Activated CD4-positive, alpha-beta T cell treated with anti-CD3 and anti-CD28 coated beads, Interleukin-2, amount 10 ng/mL, durations not matched to agents 7 days and 5 days (primary cell): ENCODE results near the gene WNT6. TPM values are rescaled to one million over a fixed set of nuclear protein-coding genes. Genes with fewer than 3 reads are reported as not detected.

ENCODE experiments used
- CTCF ChIA-PET: fragments of 350-600 bp; sonication (Branson Sonifier 250); formaldehyde crosslinking; loops from one replicate; lab custom pipeline; 2021; ENCODE audit warnings: antibody characterized with exemption; lab: Charles Lee
- POLR2A ChIA-PET: fragments of 350-600 bp; sonication (Branson Sonifier 250); formaldehyde crosslinking; loops from one replicate; lab custom pipeline; 2021; ENCODE audit warnings: antibody characterized with exemption; lab: Charles Lee
- DNase-seq: peaks from one replicate; pipeline ENCODE4 v3.0.0-alpha.2; 2020
- H3K27ac Mint-ChIP-seq: one replicate; pipeline ENCODE4 v1.8.0; 2021; ENCODE audit warnings: mild to moderate bottlenecking, moderate library complexity, mixed read lengths
- H3K27me3 Mint-ChIP-seq: one replicate; pipeline ENCODE4 v1.8.0; 2021; ENCODE audit warnings: mixed read lengths
- H3K36me3 Mint-ChIP-seq: one replicate; pipeline ENCODE4 v1.8.0; 2021; ENCODE audit warnings: low read depth, mixed read lengths
- H3K4me1 Mint-ChIP-seq: one replicate; pipeline ENCODE4 v1.8.0; 2021; ENCODE audit warnings: mixed read lengths
- H3K4me3 Mint-ChIP-seq: one replicate; pipeline ENCODE4 v1.8.0; 2021; ENCODE audit warnings: mild to moderate bottlenecking, moderate library complexity, mixed read lengths
- H3K9me3 Mint-ChIP-seq: one replicate; pipeline ENCODE4 v1.8.0; 2021; ENCODE audit warnings: mixed read lengths
- total RNA-seq, 2 experiments: library from RNA; stranded (reverse); gene quantifications; one replicate each; pipeline ENCODE4 v1.2.3, GENCODE V29; 2021

The WNT6 gene
- total RNA-seq, 2 experiments from 2014 or later: not detected

GRCh38 chr2:218853766-218854165 is 5.8 kb upstream of the WNT6 start:
- Mint-ChIP-seq H3K4me1 (no peaks in the 10 kb centered on the region), H3K27me3 (peaks cover 67% of the 10 kb centered on the region), H3K9me3 (no peaks in the 10 kb centered on the region), H3K27ac (no peak overlapping the region), H3K4me3 (no peak overlapping the region), H3K36me3 (peaks cover 3% of the 10 kb centered on the region)
- CTCF ChIA-PET: interaction anchor here (0.8 to 2.0 kb wide), 4 partner anchors 10 to 44 kb away, joined by 3 to 7 read pairs (median 4); no protein-coding TSS in a partner anchor
- DNase-seq: no peak
- POLR2A ChIA-PET: no interaction called here

DNA sequence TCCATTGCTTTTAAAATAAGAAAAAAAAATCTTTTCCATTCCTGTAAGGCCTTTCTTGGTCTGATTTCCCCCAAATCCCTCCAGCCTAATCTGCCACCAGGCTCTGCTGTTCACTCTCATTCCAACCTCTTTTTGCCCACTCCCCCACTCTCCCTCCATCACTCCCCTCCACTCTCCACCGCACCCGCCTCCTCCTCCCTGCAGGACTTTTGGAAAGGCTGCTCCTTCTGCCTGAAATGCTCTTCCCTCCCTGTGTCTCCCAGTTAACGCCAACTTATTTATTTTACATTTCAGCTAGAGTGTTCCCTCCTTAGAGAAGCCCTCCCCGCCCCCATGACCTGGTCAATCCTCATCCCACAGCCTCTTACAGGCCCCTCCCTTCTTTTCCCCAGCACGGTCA is 4.7 kb upstream of the WNT6 start:
- POLR2A ChIA-PET: no interaction called here
- Mint-ChIP-seq H3K27ac (no peak overlapping the region), H3K36me3 (peaks cover 3% of the 10 kb centered on the region), H3K4me1 (peaks cover 5% of the 10 kb centered on the region), H3K9me3 (no peaks in the 10 kb centered on the region), H3K4me3 (no peak overlapping the region), H3K27me3 (peaks cover 73% of the 10 kb centered on the region)
- CTCF ChIA-PET: interaction anchor here (0.7 to 2.0 kb wide), 2 partner anchors 43 to 194 kb away, joined by 4 to 7 read pairs; no protein-coding TSS in a partner anchor
- no peak for DNase-seq

GRCh38 chr2:218855305-218856166 is 4.1 kb upstream of the WNT6 start:
- no peak for DNase-seq
- Mint-ChIP-seq H3K36me3 (peaks cover 3% of the 10 kb centered on the region), H3K4me1 (peaks cover 7% of the 10 kb centered on the region), H3K9me3 (no peaks in the 10 kb centered on the region), H3K27me3 (peaks cover 79% of the 10 kb centered on the region), H3K27ac (no peak overlapping the region), H3K4me3 (no peak overlapping the region)
- ChIA-PET CTCF (interaction anchor here (1.0 to 2.0 kb wide), 2 partner anchors 42 kb away, joined by 3 to 7 read pairs; no protein-coding TSS in a partner anchor), POLR2A (no interaction called here)

GRCh38 chr2:218856167-218856895 is 3.3 kb upstream of the WNT6 start:
- ChIA-PET CTCF (interaction anchor here (1.0 kb wide), 1 partner anchor 42 kb away, joined by 3 read pairs; no protein-coding TSS in a partner anchor), POLR2A (no interaction called here)
- Mint-ChIP-seq H3K27ac (no peak overlapping the region), H3K9me3 (no peaks in the 10 kb centered on the region), H3K36me3 (peaks cover 3% of the 10 kb centered on the region), H3K4me1 (peaks cover 12% of the 10 kb centered on the region), H3K27me3 (peaks cover 79% of the 10 kb centered on the region), H3K4me3 (no peak overlapping the region)
- DNase-seq: no peak

- no peak for DNase-seq
- no peak overlapping the region for H3K27ac Mint-ChIP-seq
- ChIA-PET POLR2A (no interaction called here), CTCF (no interaction called here)
- no peaks in the 10 kb centered on the region for H3K9me3 Mint-ChIP-seq
- H3K4me1 Mint-ChIP-seq: peaks cover 12% of the 10 kb centered on the region
- peaks cover 83% of the 10 kb centered on the region for H3K27me3 Mint-ChIP-seq
- H3K36me3 Mint-ChIP-seq: peaks cover 3% of the 10 kb centered on the region
- H3K4me3 Mint-ChIP-seq: no peak overlapping the region
Measured at GRCh38 chr2:218856896-218857243, 2.7 kb upstream of the WNT6 start.

DNA sequence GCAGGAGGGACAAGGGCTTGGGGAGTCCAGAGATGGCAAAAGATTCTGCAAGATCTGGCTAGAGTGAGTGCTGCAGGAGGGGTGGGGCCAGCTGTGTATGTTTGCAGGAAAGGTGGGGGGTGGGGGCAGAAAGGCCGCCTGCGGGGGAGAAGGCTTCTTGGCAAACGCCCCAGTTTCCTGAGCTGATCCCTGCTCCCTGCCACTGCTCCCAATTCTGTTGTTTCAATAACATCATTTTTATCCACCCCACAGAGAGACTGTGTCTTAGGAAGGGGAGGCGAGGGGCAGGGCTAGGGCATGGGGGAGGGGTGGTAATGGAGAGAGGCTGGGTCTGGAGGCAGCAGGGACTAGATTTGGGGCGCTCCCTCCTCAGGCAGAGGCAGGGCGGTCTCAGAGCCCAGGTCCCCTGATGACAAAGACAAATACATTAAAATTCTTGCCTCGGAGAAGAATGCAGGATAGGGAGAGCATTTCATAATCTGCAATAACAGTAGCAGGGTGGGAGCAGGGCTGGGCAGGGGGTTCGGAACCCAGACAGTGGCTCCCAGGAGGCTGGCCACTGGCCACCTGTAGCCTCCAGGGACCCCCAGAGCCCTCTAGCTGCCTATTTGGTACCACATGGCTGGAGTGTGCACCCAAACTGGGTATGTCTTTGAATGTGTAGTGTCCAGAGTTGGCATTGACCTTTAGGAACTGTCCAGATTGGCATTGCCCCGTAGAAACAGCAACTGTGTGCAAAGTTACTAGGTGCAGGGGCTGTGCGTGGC is 2.1 kb upstream of the WNT6 start:
- Mint-ChIP-seq H3K27ac (no peak overlapping the region), H3K4me1 (peaks cover 12% of the 10 kb centered on the region), H3K4me3 (no peak overlapping the region), H3K36me3 (peaks cover 3% of the 10 kb centered on the region), H3K9me3 (no peaks in the 10 kb centered on the region), H3K27me3 (peaks cover 88% of the 10 kb centered on the region)
- ChIA-PET CTCF (interaction anchor here (1.0 to 3.1 kb wide), 4 partner anchors 9 to 40 kb away, joined by 3 to 21 read pairs (median 8); no protein-coding TSS in a partner anchor), POLR2A (no interaction called here)
- no peak for DNase-seq

DNA sequence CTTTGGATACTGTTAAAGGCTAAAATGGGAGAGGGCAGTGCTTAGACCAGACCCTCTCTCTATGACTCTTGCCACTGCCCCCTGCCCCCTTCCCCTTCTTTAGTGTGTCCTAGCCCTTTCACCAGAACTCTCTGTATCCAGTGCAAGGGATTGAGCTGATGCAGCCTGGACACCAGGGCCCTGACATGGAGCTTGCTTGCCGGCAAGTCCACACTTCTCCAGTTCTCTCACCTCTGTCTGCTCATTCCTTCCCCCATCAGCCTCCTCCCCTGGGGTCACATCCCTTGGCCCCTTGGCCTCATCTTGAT is 1.5 kb upstream of the WNT6 start:
- ChIA-PET CTCF (interaction anchor here (1.0 to 3.1 kb wide), 4 partner anchors 10 to 39 kb away, joined by 3 to 21 read pairs (median 8); no protein-coding TSS in a partner anchor), POLR2A (no interaction called here)
- H3K4me1 Mint-ChIP-seq: peaks cover 12% of the 10 kb centered on the region
- H3K27ac Mint-ChIP-seq: no peak overlapping the region
- no peak overlapping the region for H3K4me3 Mint-ChIP-seq
- DNase-seq: no peak
- H3K9me3 Mint-ChIP-seq: no peaks in the 10 kb centered on the region
- H3K27me3 Mint-ChIP-seq: peaks cover 88% of the 10 kb centered on the region
- peaks cover 3% of the 10 kb centered on the region for H3K36me3 Mint-ChIP-seq

- H3K27ac Mint-ChIP-seq: no peak overlapping the region
- no peak overlapping the region for H3K4me3 Mint-ChIP-seq
- H3K36me3 Mint-ChIP-seq: peaks cover 3% of the 10 kb centered on the region
- peaks cover 87% of the 10 kb centered on the region for H3K27me3 Mint-ChIP-seq
- ChIA-PET CTCF (interaction anchor here (1.0 to 3.1 kb wide), 3 partner anchors 11 to 38 kb away, joined by 3 to 21 read pairs (median 12); no protein-coding TSS in a partner anchor), POLR2A (no interaction called here)
- peaks cover 12% of the 10 kb centered on the region for H3K4me1 Mint-ChIP-seq
- no peaks in the 10 kb centered on the region for H3K9me3 Mint-ChIP-seq
- DNase-seq: no peak
Measured at GRCh38 chr2:218858671-218859555, 692 bp upstream of the WNT6 start.

- peaks cover 79% of the 10 kb centered on the region for H3K27me3 Mint-ChIP-seq
- H3K9me3 Mint-ChIP-seq: no peaks in the 10 kb centered on the region
- peak overlapping the region; percentile 32 for H3K4me3 Mint-ChIP-seq
- ChIA-PET POLR2A (no interaction called here), CTCF (interaction anchor here (1.0 to 3.1 kb wide), 5 partner anchors 12 to 120 kb away, joined by 3 to 21 read pairs (median 3); no protein-coding TSS in a partner anchor)
- no peak overlapping the region for H3K27ac Mint-ChIP-seq
- H3K4me1 Mint-ChIP-seq: peaks cover 12% of the 10 kb centered on the region
- no peak for DNase-seq
- H3K36me3 Mint-ChIP-seq: peaks cover 3% of the 10 kb centered on the region
Measured at GRCh38 chr2:218859988-218860831, 605 bp downstream of the WNT6 start.

DNA sequence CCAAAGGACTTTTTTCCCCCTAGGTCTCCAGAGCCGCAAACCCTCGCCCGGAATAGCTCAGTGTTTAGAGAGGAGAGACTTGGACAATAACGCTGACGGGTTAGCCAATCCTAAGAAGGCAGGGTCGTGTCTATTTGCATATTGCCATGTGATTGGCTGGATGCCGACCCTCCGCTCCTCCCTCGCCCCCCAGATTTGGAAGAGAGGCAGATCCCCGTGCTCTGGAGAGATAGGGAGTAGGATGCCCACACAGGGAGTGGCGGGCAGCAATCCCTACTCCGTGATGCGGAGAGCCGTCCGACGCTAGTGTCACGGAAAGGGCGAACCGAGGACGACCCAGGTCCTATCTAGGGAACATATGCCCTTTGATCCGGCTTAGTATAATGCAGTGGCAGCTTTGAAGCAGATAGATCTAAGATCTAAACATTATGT is 1.4 kb downstream of the WNT6 start:
- Mint-ChIP-seq H3K27me3 (peaks cover 72% of the 10 kb centered on the region), H3K27ac (no peak overlapping the region), H3K4me3 (no peak overlapping the region), H3K4me1 (peaks cover 12% of the 10 kb centered on the region), H3K36me3 (peaks cover 2% of the 10 kb centered on the region), H3K9me3 (no peaks in the 10 kb centered on the region)
- DNase-seq: no peak
- CTCF ChIA-PET: interaction anchor here (1.0 to 1.2 kb wide), 3 partner anchors 15 to 119 kb away, joined by 3 read pairs; no protein-coding TSS in a partner anchor
- POLR2A ChIA-PET: no interaction called here
